Right renal pelvis (tissue), 4 donors: ENCODE data around the gene MICAL3. TPM values are rescaled to one million over a fixed set of nuclear protein-coding genes. Genes with fewer than 3 reads are reported as not detected.
A peak's percentile ranks its signal among the peaks of the same experiment; 100 is the strongest.

Experiments
- DNase-seq, 4 donors: peaks; one replicate each; pipeline ENCODE4 v3.0.0-alpha.2; 2013; ENCODE audit warnings: low read depth in 4 of 4, low spot score in 3 of 4, missing footprints in 1 of 4
- polyA plus RNA-seq, 4 donors: library from polyadenylated mRNA; unstranded; fragments of 120-200 nt; gene quantifications; one replicate each; pipeline ENCODE4 v1.2.1, GENCODE V29; 2013; ENCODE audit not compliant: insufficient read length in 4 of 4

Gene MICAL3
- polyA plus RNA-seq, 4 donors: 25.6 to 31.5 (median 27.7) TPM

- no peak for DNase-seq
Measured at GRCh38 chr22:17855572-17856290, 168.6 kb downstream of the MICAL3 start.

GRCh38 chr22:17853073-17853472 lies 171.3 kb downstream of the MICAL3 start:
- no peak for DNase-seq

- DNase-seq: no peak
Measured at GRCh38 chr22:17851759-17852158, 172.6 kb downstream of the MICAL3 start.

- DNase-seq: no peak
Measured at GRCh38 chr22:17847360-17848078, 176.8 kb downstream of the MICAL3 start.

GRCh38 chr22:17846326-17846992 lies 177.9 kb downstream of the MICAL3 start:
- DNase-seq: no peak

- no peak for DNase-seq
Measured at GRCh38 chr22:17845790-17846189, 178.6 kb downstream of the MICAL3 start.

- DNase-seq: no peak
Measured at GRCh38 chr22:17845327-17845726, 179.0 kb downstream of the MICAL3 start.

GRCh38 chr22:17844150-17844549 lies 180.2 kb downstream of the MICAL3 start:
- DNase-seq: no peak

- no peak for DNase-seq
Measured at GRCh38 chr22:17842386-17842785, 182.0 kb downstream of the MICAL3 start.

- DNase-seq: no peak
Measured at GRCh38 chr22:17841836-17842235, 182.5 kb downstream of the MICAL3 start.

GRCh38 chr22:17838180-17838865 lies 186.0 kb downstream of the MICAL3 start:
- DNase-seq: no peak

GRCh38 chr22:17836992-17837742 lies 187.2 kb downstream of the MICAL3 start:
- peak; percentile 34 to 74 (median 64) for DNase-seq

GRCh38 chr22:17835256-17835655 lies 189.1 kb downstream of the MICAL3 start:
- no peak for DNase-seq

GRCh38 chr22:17833489-17833888 lies 190.9 kb downstream of the MICAL3 start:
- no peak for DNase-seq

GRCh38 chr22:17832665-17833064 lies 191.7 kb downstream of the MICAL3 start:
- no peak for DNase-seq

- no peak for DNase-seq
Measured at GRCh38 chr22:17831501-17832251, 192.7 kb downstream of the MICAL3 start.

- DNase-seq: peak; percentile 70 to 83 (median 78)
Measured at GRCh38 chr22:17830043-17830961, 194.1 kb downstream of the MICAL3 start.

GRCh38 chr22:17829695-17830042 lies 194.7 kb downstream of the MICAL3 start:
- no peak for DNase-seq
